NCI-H1694 treated with DMSO at 0.1 percent for 48 hours (cell line): ENCODE measurements around the gene MRAS.
A peak's percentile ranks its signal among the peaks of the same experiment; 100 is the strongest.
"Not testable (repeated sequence)": the region's sequence is repeated elsewhere in the genome, so short reads cannot be mapped to it uniquely, and the experiment has no call there.

Experiments
- DNase-seq: peaks from one replicate; lab custom pipeline; 2025; lab: John Stamatoyannopoulos, UW

Gene MRAS

DNA sequence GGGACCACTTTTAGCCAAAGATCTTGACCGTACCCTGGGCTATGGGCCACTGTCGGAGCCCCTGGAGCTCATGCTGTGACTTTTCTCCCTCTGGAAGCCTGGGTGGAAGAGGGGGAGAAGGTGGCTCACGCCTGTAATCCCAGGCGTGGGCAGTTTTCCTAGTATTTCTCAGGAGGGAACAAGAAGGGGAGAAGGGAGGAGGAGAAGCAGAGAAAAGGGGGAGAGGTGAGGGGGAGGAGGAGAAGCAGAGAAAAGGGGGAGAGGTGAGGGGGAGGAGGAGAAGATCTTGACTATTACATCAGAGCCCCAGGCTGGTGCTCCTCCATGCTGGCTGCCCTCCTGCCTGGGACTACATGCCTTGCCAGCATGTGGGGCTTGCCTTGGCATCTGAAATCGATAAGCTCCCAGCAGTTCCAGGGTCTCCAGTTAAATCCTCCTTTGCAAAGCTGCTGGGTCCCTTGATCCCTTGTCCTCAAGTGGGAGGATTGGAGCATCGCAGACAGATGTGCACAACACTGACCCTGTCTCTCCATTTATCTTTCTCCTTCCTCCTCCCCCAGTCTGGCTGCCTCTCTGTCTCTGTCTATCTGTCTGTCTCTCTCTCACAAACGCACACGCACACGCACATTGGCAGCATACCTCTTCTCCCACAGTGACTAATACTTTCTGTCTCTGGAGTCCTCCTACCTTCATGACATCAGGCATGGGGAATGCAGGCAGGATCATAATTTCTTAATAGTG lies 41.6 kb downstream of the MRAS start:
- DNase-seq: no peak

DNA sequence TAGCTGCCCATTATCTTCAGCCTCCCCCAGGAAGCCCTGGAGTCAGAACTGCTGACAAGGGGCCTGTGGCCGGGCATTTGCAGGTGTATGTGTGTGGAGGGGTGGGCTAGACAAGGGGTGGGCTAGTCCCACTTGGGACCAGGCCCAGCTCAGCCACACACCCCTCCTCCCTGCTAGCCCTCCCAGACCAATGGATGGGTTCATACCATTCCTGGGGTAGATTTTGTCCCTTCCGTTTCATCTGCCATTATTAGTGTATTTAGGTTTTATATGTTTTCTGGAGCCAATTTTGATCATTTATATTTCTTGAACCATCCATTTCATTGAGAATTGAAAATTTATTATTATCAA lies 42.2 kb downstream of the MRAS start:
- DNase-seq: no peak

GRCh38 chr3:138394156-138394555 lies 45.8 kb downstream of the MRAS start:
- no peak for DNase-seq

DNA sequence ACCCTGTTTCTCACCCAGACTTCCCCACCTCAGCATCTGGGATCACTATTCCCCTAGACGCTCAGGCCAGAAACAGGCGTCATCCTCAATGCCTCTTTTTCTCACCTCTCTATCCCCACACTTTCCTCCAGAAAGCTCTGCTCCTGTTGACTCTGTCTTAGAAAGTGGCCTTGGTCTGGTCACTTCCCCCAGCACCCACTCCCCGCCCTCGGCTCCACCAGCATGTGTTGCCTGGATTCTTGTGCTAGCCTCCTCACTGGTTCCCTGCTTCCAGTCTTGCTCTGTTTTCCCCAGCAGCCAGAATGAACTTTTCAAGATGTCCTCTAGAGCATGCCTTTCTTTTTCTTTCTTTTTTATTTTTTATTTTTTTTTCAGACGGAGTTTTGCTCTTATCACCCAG lies 46.3 kb downstream of the MRAS start:
- no peak for DNase-seq

DNA sequence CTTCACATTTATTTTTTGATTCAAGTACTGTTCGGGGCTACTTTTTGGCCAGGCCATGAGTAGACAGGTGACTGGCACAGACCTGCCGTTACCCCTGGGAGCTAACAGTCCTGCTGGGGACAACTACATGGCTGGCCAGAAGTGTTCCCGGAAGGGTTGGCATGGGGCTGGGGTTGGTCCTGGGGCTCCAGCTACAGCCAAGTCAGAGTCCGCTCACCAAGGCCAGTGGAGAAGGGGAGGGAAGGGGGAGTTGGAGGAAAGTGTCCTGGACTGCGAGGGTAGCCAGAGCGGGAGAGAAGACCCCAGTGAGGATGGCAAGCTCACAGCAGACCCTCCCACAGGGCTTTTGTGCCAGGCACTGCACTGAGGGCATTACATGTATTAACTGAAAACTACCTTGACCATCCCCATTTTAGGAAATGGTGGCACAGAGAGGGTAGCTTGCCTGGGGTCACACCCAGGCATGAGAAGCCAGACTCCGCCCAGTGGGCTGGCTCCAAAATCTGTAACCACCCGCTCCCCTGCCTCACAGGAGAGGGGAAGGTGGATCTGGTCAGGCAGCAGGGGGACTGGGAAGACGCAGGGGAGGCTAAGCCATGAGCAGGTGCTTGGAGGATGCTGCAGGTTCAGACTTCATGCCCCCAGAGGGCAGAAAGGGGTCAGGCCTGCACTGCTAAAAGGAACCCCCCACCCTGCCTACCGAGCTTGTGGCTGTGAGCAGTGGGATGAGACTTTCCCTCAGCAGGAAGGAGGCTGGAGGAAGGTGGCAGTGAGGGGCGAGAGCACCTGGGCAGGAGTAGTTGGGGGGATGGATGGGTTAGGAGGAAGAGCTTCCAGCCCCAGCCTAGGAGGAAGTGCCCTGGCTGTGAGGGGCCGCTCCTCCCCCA lies 47.7 kb downstream of the MRAS start:
- DNase-seq: no peak

GRCh38 chr3:138396752-138397410 lies 48.5 kb downstream of the MRAS start:
- DNase-seq: no peak

DNA sequence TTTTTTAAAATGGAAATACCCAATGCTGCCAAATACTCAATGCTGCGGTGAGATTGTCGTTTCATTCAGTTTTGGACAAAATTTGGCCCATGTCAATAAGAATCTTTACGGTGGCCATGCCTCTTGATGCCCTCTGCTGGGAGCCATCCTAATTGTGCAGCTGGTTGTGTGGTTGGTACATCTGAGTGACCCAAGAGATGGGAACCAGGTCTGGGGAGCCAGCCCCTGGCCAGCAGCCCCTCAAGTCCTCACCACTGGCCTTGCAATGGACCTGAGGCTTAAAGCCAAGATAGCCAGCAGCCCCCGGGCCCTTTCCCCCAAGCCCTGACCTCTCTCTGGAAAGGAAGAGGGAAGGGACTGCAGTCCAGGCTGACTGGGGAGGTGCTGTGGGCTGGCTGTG lies 49.6 kb downstream of the MRAS start:
- no peak for DNase-seq

- no peak for DNase-seq
Measured at GRCh38 chr3:138398791-138399575, 50.6 kb downstream of the MRAS start.

- DNase-seq: no peak
Measured at GRCh38 chr3:138399766-138400165, 51.4 kb downstream of the MRAS start.

GRCh38 chr3:138400651-138401070 lies 52.3 kb downstream of the MRAS start:
- DNase-seq: no peak

DNA sequence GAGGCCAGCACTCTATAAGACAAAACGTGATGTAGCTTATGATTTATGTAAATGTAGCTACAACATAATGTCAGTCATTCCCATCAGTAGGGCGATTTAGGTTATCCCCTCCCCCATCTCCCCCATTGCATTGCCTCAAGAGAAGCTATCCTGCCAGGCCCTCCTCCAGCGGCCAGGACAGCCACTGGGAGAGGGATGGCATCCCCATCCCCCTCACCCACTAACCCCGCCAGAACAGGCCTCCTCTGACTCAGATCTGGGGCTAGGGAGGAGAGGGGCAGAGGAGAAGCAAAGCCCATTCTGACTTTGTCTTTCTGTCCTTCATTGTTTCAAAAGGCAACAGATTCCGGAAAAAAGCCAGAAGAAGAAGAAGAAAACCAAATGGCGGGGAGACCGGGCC lies 53.5 kb downstream of the MRAS start:
- no peak for DNase-seq

DNA sequence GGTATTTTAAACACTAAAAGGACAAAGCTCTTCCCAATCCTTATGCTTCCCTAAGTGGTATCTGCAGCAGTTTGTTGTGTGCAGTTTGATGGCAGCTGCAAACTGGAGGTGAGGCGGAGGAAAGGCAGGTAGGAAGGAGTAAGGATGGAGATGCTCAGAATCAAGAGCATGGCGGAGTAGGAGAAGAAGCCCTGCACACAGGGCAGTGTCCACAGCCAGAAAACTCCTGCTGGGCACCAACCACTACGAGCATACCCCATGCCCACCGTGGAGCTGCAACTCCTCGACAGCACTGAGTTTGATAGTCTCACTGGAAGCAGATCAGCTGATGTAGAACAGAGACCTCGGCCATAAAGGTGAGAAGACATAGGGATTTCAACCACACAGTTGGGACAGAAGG lies 55.7 kb downstream of the MRAS start:
- no peak for DNase-seq

GRCh38 chr3:138405001-138405400 lies 56.6 kb downstream of the MRAS start:
- DNase-seq: no peak

DNA sequence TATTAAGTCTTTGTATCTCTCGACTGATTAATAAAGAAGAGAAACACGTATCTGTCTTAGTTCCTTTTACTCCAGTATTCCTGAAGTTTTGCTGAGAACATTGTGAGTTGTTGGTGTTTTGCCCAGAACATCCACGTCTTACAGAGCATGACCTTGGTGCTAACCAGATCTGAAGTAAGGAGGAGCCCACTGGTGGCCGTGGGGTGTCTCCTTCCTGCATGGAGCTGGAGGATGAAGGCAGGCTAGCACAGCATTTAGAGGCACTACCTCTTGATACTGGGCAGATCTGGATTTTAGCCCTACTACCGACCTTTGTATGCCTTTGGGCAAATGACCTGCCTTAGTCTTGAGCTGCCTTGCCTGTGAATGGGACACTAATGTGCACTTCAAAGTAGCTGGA lies 57.1 kb downstream of the MRAS start:
- no peak for DNase-seq

- DNase-seq: no peak
Measured at GRCh38 chr3:138406606-138407005, 58.2 kb downstream of the MRAS start.

DNA sequence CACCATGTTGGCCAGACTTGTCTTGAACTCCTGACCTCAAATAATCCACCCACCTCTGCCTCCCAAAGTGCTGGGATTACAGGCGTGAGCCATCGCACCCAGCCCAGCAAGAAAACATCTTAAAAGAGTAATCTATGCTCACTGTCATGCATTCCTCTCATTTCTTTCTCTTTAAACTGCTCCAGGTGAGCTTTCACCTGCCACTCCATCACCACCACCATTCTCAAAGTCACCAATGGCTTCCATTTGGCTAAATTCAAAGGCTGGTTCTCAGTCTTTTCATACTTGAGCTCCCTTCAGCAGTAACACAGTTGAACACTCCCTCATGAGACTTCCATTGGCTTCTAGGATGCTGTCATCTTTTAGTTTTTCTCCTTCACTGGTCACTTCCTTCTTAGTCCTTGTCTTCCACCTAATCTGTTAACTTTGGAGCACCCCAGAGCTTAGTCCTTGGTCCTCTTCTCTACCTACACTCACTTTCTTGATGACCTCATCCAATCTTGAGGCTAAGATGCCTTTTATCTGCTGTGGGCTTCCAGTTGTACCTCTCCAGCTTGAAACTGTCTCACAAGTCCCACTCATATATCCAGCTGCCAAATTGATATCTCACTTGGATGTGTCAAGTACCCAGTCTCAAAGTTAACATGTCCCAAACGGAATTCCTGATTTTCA lies 59.0 kb downstream of the MRAS start:
- DNase-seq: no peak

GRCh38 chr3:138408751-138409570 lies 60.6 kb downstream of the MRAS start:
- DNase-seq: no peak

- DNase-seq: no peak
Measured at GRCh38 chr3:138412821-138413551, 64.6 kb downstream of the MRAS start.

- DNase-seq: not testable (repeated sequence)
Measured at GRCh38 chr3:138416236-138416635, 67.9 kb downstream of the MRAS start.

GRCh38 chr3:138417559-138417982 lies 69.2 kb downstream of the MRAS start:
- DNase-seq: peak; percentile 72
